GM20000 (cell line): Measurements from ENCODE around the gene KIR3DL2.

Source experiments
- DNase-seq: peaks from one replicate; pipeline ENCODE4 v3.0.0; 2012; ENCODE audit warnings: low spot score
- CTCF ChIP-seq: IDR thresholded peaks from 2 replicates; pipeline ENCODE4 v1.5.1; 2012; ENCODE audit warnings: mild to moderate bottlenecking, control low read depth; ENCODE audit errors: extremely low read depth, missing control alignments

Gene KIR3DL2

DNA sequence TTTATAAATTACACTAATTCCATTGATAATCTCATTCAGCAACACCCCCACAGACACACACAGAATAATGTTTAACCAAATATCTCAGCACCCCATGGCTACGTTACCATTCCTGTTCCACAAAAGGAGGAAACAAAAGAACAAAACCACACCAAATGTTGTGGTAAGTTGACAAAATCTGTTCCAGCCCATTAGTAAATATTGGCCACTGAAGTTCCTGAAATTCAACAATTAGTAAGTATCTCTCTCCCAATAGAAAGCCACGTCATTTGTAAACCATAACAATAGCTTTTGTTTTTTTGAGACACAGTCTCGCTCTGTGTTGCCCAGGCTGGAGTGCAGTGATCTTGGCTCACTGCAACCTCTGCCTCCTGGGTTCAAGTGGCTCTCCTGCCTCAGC lies 21.5 kb downstream of the KIR3DL2 start:
- no peak for TF ChIP-seq CTCF
- no peak for DNase-seq

DNA sequence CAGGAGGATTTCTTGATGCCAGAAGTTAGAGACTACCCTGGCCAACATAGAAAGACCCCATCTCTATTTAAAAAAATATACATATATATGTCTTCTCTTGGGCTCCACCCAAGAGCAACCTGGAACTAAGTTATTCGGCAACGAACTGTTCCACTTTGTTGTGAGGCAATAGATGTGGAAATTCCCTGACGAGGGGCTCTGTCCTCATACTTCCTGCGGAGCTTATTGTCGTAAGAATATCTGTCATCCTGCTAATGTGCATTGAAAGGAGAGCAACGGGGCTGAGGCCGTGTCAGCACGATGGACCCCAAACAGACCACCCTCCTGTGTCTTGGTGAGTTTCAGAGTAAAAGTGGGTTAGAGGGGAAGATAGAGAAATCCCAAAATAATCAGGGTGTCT lies 23.7 kb downstream of the KIR3DL2 start, which contains the start of gene FCAR:
Gene FCAR (plus strand): TSS at position 246 of the 400 bp plus-strand sequence. CDS start 55 bp downstream, at position 301.
- TF ChIP-seq CTCF: no peak
- DNase-seq: no peak

DNA sequence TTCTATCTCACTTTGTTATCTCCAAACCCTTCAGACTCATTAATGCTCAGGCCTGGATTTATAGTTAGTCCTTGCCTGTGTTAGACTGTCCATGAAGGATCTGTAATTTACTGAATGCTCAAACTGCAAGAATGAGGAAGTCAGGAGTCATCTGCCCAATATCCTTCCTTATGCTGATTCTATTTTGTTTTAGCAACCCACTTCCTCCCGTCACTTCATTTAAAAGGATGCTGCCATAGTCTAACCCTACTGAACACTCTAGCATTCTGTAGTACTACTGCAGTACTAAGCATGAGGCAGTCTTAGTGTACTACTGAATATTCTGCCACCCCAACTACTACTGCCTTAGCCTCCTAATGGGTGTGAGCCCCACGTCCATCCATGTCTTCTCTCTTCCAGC lies 25.3 kb downstream of the KIR3DL2 start:
- DNase-seq: no peak
- TF ChIP-seq CTCF: no peak

DNA sequence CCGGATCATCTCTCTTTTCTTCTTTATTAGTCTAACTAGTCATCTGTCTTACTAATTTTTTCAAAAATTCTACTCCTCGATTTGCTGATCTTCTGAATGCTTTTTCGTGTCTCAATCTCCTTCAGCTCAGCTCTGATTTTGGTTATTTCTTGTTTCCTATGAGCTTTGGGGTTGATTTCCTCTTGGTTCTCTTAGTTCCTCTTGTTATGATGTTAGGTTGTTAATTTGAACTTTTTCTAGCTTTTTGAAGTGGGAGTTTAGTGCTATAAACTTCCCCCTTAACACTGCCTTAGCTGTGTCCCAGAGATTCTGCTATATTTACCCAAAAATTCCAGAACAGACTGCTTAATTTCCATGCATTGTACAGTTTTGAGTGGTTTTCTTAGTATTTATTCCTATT lies 27.2 kb downstream of the KIR3DL2 start:
- TF ChIP-seq CTCF: no peak

DNA sequence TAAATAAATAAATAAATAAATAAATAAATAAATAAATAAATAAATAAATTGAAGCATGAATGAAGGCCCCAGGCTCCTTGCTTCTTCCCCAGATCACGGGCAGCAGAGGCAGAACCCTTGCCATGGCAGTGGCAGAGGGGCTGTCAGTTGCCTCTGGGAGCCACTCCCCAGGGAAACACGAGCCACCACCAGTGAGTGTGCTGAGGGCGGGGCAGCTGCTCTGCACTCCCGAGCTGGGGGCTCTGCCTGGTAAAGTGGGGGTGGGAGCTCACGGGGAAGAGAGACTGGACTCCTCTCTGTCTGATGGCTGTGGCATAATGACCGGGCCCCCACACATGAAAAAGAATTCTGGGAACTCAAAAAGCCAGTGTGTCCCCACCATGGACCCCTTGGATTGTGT lies 31.6 kb downstream of the KIR3DL2 start:
- no peak for DNase-seq
- TF ChIP-seq CTCF: no peak

More for the DNA sequence above, 27.2 kb downstream of the KIR3DL2 start:
- DNase-seq: no peak

GRCh38 chr19:54882758-54883157 lies 32.5 kb downstream of the KIR3DL2 start:
- DNase-seq: peak; percentile 54
- TF ChIP-seq CTCF: no peak

- DNase-seq: no peak
- TF ChIP-seq CTCF: no peak
Measured at GRCh38 chr19:54883228-54883627, 33.0 kb downstream of the KIR3DL2 start.
